GM21515 (cell line): Measurements from ENCODE around the gene PRMT7.

Experiments
- ATAC-seq: cut with Tn5 transposase; IDR thresholded peaks from one replicate; pipeline ENCODE4 v1.9.1; 2021; ENCODE audit not compliant: unreplicated experiment

PRMT7 gene

GRCh38 chr16:68374246-68374805 lies 63.5 kb downstream of the PRMT7 start:
- no peak for ATAC-seq

- no peak for ATAC-seq
Observed at GRCh38 chr16:68374961-68375660, 64.3 kb downstream of the PRMT7 start.

GRCh38 chr16:68375801-68376536 lies 65.2 kb downstream of the PRMT7 start:
- no peak for ATAC-seq

GRCh38 chr16:68376590-68376989 lies 65.8 kb downstream of the PRMT7 start:
- ATAC-seq: no peak

- no peak for ATAC-seq
Observed at GRCh38 chr16:68377221-68377620, 66.4 kb downstream of the PRMT7 start.

GRCh38 chr16:68377667-68378393 lies 67.0 kb downstream of the PRMT7 start:
- no peak for ATAC-seq

GRCh38 chr16:68378436-68379415 lies 67.9 kb downstream of the PRMT7 start:
- ATAC-seq: no peak

GRCh38 chr16:68379472-68380347 lies 68.9 kb downstream of the PRMT7 start:
- ATAC-seq: no peak

GRCh38 chr16:68380348-68380670 lies 69.5 kb downstream of the PRMT7 start:
- no peak for ATAC-seq

- ATAC-seq: no peak
Observed at GRCh38 chr16:68380676-68381362, 70.0 kb downstream of the PRMT7 start.

GRCh38 chr16:68381363-68381724 lies 70.5 kb downstream of the PRMT7 start:
- no peak for ATAC-seq

GRCh38 chr16:68382296-68382718 lies 71.5 kb downstream of the PRMT7 start:
- ATAC-seq: no peak

GRCh38 chr16:68383858-68384257 lies 73.0 kb downstream of the PRMT7 start:
- no peak for ATAC-seq

GRCh38 chr16:68384288-68385161 lies 73.7 kb downstream of the PRMT7 start:
- no peak for ATAC-seq

- ATAC-seq: no peak
Observed at GRCh38 chr16:68385371-68385770, 74.6 kb downstream of the PRMT7 start.

- no peak for ATAC-seq
Observed at GRCh38 chr16:68386628-68387027, 75.8 kb downstream of the PRMT7 start.

GRCh38 chr16:68387301-68387700 lies 76.5 kb downstream of the PRMT7 start:
- ATAC-seq: no peak

- ATAC-seq: no peak
Observed at GRCh38 chr16:68388124-68388523, 77.3 kb downstream of the PRMT7 start.
